BLaER1 treated with 17β-estradiol and CSF1 and Interleukin-3, amounts not matched to agents 10 nM and 100 nM (cell line): ENCODE results near the gene TMEFF2.
"Not testable (repeated sequence)": the region's sequence is repeated elsewhere in the genome, so short reads cannot be mapped to it uniquely, and the experiment has no call there.

Experiments used
- H3K27ac ChIP-seq, 11 experiments: shearing (Covaris generic); formaldehyde crosslinking; 2 replicates each; pipeline ENCODE4 v1.8.1; 2022
- H3K27me3 ChIP-seq, 11 experiments: shearing (Covaris generic); formaldehyde crosslinking; 2 replicates each; pipeline ENCODE4 v1.8.1; 2022
- H3K36me3 ChIP-seq, 11 experiments: shearing (Covaris generic); formaldehyde crosslinking; 2 replicates each; pipeline ENCODE4 v1.8.1; 2022
- H3K4me1 ChIP-seq, 10 experiments: shearing (Covaris generic); formaldehyde crosslinking; 2 replicates each; pipeline ENCODE4 v1.8.1; 2022
- H3K4me2 ChIP-seq, 11 experiments: shearing (Covaris generic); formaldehyde crosslinking; 2 replicates each; pipeline ENCODE4 v1.8.1; 2022
- H3K4me3 ChIP-seq, 10 experiments: shearing (Covaris generic); formaldehyde crosslinking; 2 replicates each; pipeline ENCODE4 v1.8.1; 2022
- H3K9ac ChIP-seq, 11 experiments: shearing (Covaris generic); formaldehyde crosslinking; 2 replicates each; pipeline ENCODE4 v1.8.1; 2022
- H3K9me3 ChIP-seq, 11 experiments: shearing (Covaris generic); formaldehyde crosslinking; replicated peaks in 1 of 11; 2 replicates each; pipeline ENCODE4 v1.8.1; 2022
- H4K20me1 ChIP-seq, 11 experiments: shearing (Covaris generic); formaldehyde crosslinking; 2 replicates each; pipeline ENCODE4 v1.8.1; 2022
- Cebpa-rat ChIP-seq, 11 experiments: shearing (Covaris generic); IDR thresholded peaks; 2 replicates each; pipeline ENCODE4 v1.8.1; 2022

The TMEFF2 gene

DNA sequence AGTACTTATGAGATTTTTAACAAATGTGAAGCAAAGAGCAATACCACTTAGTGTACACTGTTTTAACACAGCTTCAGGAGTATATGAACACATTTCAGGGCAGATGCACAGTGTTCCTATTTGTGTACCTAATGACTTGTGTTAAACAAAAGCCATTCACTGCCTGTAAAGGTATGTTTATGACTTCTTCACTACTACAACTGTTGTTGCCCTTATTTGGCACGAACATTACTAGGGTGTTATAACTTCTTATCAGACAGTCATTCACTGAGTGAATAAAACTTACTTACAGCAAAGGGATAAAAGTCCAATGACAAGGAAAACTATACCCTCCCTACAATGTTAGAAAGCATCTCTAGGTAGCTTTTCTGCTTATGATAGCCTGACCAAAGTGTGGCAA lies 262.4 kb downstream of the TMEFF2 start:
- Histone ChIP-seq H3K27me3 (no peaks in the 10 kb centered on the region), H3K36me3 (no peaks in the 10 kb centered on the region), H3K27ac (no peak overlapping the region), H3K4me3 (no peak overlapping the region), H3K4me2 (no peak overlapping the region; a peak in 2 of 22 replicates), H3K4me1 (peaks cover 0 to 26% (median 14%) of the 10 kb centered on the region in 10 experiments; a peak in 11 of 20 replicates), H3K9me3 (no peaks in the 10 kb centered on the region), H3K9ac (no peak overlapping the region), H4K20me1 (no peaks in the 10 kb centered on the region)
- TF ChIP-seq Cebpa-rat (IDR thresholded peaks at IDR 0.05), result no peak

DNA sequence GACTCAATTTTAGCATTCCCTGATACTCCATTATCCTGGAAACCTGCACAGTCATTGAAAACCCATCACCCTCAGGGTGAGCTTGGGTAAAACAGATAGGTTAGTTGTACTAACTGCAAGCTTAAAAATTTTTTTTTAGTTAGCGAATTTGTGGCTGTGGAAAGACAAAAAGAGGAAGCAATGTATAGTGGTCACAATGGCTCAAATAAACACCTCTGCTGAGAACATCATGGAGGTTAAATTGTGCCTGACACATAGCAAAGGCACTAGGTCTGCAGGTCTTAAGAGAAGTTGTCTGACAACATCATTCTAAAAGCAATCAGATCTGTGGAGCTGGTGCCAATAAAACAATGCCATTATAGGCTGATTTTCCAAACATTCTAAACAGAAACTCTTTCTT lies 263.4 kb downstream of the TMEFF2 start:
- peaks cover 0 to 26% (median 14%) of the 10 kb centered on the region in 10 experiments; a peak in 11 of 20 replicates for H3K4me1 ChIP-seq
- H3K9ac ChIP-seq, result no peak overlapping the region
- no peaks in the 10 kb centered on the region for H4K20me1 ChIP-seq
- no peaks in the 10 kb centered on the region for H3K36me3 ChIP-seq
- H3K4me3 ChIP-seq, result no peak overlapping the region
- H3K4me2 ChIP-seq, result no peak overlapping the region
- H3K9me3 ChIP-seq, result no peaks in the 10 kb centered on the region
- no peaks in the 10 kb centered on the region for H3K27me3 ChIP-seq
- H3K27ac ChIP-seq, result no peak overlapping the region
- no peak for TF ChIP-seq Cebpa-rat (IDR thresholded peaks at IDR 0.05)

DNA sequence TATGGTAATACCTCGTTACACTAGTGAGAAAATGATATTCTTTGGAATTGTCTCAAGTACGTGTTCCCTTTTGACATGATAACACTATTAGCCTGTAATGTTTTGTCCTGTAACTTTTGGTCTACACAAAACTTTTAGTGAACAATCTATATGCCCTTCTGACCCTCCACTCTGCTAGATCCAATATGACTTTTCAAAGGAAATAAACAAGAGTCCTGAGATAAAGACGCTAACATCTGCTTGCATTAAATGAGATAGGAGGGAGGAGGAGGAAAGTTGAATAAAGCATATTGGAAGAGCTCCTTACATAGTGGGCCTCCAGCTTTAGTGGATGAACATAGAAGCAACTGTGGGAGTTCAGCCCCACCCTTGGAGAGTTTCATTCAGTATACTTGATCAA lies 264.5 kb downstream of the TMEFF2 start:
- H3K4me2 ChIP-seq, result no peak overlapping the region
- peaks cover 0 to 26% (median 14%) of the 10 kb centered on the region in 10 experiments; a peak in 11 of 20 replicates for H3K4me1 ChIP-seq
- TF ChIP-seq Cebpa-rat (IDR thresholded peaks at IDR 0.05), result no peak
- H3K36me3 ChIP-seq, result no peaks in the 10 kb centered on the region
- H3K27ac ChIP-seq, result no peak overlapping the region
- H4K20me1 ChIP-seq, result no peaks in the 10 kb centered on the region
- no peaks in the 10 kb centered on the region for H3K27me3 ChIP-seq
- no peak overlapping the region for H3K4me3 ChIP-seq
- H3K9me3 ChIP-seq, result no peaks in the 10 kb centered on the region
- H3K9ac ChIP-seq, result no peak overlapping the region

DNA sequence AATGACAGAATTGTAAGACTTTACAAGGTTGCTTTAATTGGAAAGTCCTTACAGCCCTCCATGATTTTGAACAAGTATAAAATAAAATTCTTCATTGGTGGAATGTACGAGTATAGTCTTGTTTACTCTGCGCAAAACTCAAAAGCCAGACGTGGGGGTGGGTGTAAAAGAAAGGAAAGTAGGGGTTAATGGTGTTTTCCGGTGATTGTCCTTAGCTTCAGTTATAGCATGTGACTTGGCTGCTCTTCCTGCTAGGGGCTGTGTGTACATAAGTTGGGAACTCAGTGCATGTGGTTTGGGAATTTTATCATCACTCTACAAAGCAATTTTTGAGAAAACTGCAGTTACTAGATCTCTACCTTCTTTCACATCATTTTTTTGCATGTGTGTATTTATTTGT lies 265.4 kb downstream of the TMEFF2 start:
- no peak overlapping the region for H3K9ac ChIP-seq
- H4K20me1 ChIP-seq, result no peaks in the 10 kb centered on the region
- no peaks in the 10 kb centered on the region for H3K27me3 ChIP-seq
- H3K36me3 ChIP-seq, result no peaks in the 10 kb centered on the region
- peaks cover 0 to 24% (median 14%) of the 10 kb centered on the region in 10 experiments; a peak in 11 of 20 replicates for H3K4me1 ChIP-seq
- no peak for TF ChIP-seq Cebpa-rat (IDR thresholded peaks at IDR 0.05)
- no peaks in the 10 kb centered on the region for H3K9me3 ChIP-seq
- no peak overlapping the region for H3K27ac ChIP-seq
- H3K4me3 ChIP-seq, result no peak overlapping the region
- H3K4me2 ChIP-seq, result no peak overlapping the region

DNA sequence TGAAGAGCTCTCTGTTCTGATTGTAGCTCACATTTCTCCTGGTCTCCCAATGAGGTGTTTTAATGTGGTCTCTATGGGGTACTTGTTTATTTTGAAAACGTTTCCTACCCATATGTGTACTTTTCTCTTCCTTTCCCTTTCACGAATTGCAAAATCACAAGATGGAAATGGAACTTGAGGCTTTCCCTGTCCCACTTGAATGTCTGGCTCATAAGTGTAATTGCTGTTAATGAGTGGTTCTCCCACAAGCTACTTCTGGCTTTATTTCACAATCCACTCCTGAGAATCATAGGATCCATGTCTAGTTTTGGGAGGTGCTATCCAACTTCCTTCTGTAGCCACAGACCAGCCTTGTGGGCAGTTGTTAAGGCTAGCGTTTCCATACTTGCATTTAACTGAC lies 266.7 kb downstream of the TMEFF2 start:
- Histone ChIP-seq H3K27me3 (no peaks in the 10 kb centered on the region), H4K20me1 (no peaks in the 10 kb centered on the region), H3K9ac (no peak overlapping the region), H3K4me3 (no peak overlapping the region), H3K9me3 (peaks cover 0 to 2% (median 0%) of the 10 kb centered on the region in 11 experiments; a peak in 2 of 22 replicates), H3K4me2 (no peak overlapping the region), H3K4me1 (peaks cover 0 to 11% (median 3%) of the 10 kb centered on the region in 10 experiments; a peak in 11 of 20 replicates), H3K36me3 (no peaks in the 10 kb centered on the region), H3K27ac (no peak overlapping the region)
- TF ChIP-seq Cebpa-rat (IDR thresholded peaks at IDR 0.05), result no peak

DNA sequence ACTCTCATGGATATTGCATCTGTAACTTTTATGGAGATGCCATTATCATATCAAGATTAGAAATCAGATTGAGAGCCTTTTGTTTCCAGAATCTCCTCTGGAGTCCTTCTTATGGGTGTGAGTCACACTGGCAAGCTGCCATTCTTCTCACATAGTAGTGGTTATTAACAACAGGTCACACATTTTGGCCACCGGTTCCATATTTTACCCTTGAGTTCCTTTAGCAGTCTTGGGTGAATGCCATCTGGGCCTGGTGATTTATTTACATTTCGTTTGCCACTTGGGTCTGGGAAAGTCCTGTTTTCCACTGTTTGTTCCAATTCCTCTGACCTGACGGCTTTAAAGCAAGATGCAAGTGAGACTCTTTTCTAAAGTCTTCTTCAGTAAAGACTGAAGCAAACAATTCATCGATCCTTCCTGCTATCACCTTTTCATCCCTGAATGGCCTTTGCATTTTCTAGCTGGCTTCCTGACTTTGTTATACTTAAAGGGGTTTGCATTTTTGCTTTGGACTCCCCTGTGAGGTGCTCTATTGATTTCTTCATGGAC lies 267.3 kb downstream of the TMEFF2 start:
- peaks cover 0 to 5% (median 0%) of the 10 kb centered on the region in 10 experiments; a peak in 1 of 20 replicates for H3K4me1 ChIP-seq
- peaks cover 0 to 8% (median 3%) of the 10 kb centered on the region in 11 experiments; a peak in 10 of 22 replicates for H3K9me3 ChIP-seq
- H3K4me2 ChIP-seq, result no peak overlapping the region
- H3K36me3 ChIP-seq, result no peaks in the 10 kb centered on the region
- no peak for TF ChIP-seq Cebpa-rat (IDR thresholded peaks at IDR 0.05)
- H3K9ac ChIP-seq, result no peak overlapping the region
- no peaks in the 10 kb centered on the region for H4K20me1 ChIP-seq
- H3K27me3 ChIP-seq, result no peaks in the 10 kb centered on the region
- H3K27ac ChIP-seq, result no peak overlapping the region
- no peak overlapping the region for H3K4me3 ChIP-seq

DNA sequence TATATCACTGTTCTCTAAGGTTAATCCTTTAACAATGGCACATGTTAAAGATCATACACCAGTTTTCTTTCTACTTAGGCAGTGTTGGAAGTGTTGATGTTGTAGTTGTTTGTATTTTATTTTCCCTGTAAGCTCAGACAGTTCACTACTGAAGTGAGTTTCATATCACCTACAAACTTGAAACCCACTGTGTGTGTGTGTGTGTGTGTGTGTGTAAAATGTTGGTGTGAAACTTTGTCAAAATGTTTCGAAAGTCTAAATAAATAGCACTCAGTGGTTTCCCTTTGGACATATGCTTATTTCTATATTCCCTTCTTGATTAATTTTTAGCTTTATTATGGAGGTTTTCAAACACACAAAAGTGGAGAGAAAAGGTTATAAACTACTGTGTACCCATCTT lies 268.1 kb downstream of the TMEFF2 start:
- Histone ChIP-seq H3K4me1 (no peaks in the 10 kb centered on the region), H3K27ac (no peak overlapping the region), H3K9ac (no peak overlapping the region), H3K27me3 (no peaks in the 10 kb centered on the region), H3K4me3 (no peak overlapping the region), H3K9me3 (peaks cover under 1 to 13% (median 7%) of the 10 kb centered on the region in 11 experiments; a peak in 18 of 22 replicates), H3K4me2 (no peak overlapping the region), H3K36me3 (no peaks in the 10 kb centered on the region), H4K20me1 (no peaks in the 10 kb centered on the region)
- no peak for TF ChIP-seq Cebpa-rat (IDR thresholded peaks at IDR 0.05)

DNA sequence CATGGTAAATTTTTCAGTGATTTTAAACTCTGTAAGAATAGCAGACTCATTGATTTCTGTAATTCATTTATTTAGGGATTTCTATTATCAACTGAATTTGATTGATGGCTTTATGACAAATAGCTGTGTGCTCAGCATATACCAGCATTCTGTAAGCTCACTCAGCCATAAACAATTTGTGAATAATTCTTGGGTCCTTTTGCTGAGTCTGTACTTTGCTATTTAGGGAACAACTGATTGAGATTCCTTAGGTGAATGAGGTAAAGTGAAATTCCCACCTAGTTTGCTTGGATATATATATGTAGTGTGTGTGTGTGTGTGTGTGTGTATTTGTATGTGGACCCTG lies 271.1 kb downstream of the TMEFF2 start:
- H3K27ac ChIP-seq, result no peak overlapping the region
- no peaks in the 10 kb centered on the region for H3K4me1 ChIP-seq
- H3K27me3 ChIP-seq, result no peaks in the 10 kb centered on the region
- H3K36me3 ChIP-seq, result no peaks in the 10 kb centered on the region
- H3K4me2 ChIP-seq, result no peak overlapping the region
- no peak for TF ChIP-seq Cebpa-rat (IDR thresholded peaks at IDR 0.05)
- H4K20me1 ChIP-seq, result no peaks in the 10 kb centered on the region
- no peak overlapping the region for H3K4me3 ChIP-seq
- no peak overlapping the region for H3K9ac ChIP-seq
- peaks cover 6 to 20% (median 14%) of the 10 kb centered on the region in 11 experiments; a peak in 19 of 22 replicates for H3K9me3 ChIP-seq

DNA sequence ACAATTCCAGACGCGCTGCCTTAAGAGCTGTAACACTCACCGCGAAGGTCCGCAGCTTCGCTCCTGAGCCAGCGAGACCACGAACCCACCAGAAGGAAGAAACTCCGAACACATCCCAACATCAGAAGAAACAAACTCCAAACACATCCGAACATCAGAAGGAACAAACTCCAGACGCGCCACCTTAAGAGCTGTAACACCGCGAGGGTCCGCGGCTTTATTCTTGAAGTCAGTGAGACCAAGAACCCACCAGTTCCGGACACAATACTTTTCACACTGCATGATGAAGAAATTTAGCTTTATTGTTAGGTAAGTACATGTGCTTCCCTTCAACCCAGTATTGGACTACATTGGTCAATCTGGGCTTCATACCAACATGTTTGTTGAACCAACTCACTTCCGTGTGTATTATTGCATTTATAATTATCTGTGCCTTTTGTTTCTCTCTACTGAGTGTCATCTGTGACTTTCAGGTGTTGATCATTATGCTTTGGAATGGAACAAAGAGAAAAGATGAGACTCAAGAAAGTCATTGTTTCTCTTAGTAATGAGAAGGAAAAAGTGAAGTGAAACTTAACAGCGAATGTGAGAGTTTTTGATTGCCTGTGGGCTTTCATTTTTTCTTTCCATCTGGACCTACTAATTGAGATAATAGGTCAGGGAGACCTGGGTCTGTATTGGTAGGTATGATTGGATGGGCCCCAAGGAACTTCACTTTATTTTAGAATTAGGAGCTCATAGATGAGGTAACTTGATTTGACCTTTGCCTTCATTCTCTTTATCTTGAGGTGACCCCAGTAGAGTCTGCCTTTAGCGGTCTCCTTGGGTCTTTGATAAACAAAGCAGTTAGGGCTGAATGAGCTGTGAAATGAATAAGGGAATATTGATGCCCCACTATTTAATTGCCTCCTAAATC lies 271.7 kb downstream of the TMEFF2 start:
- no peaks in the 10 kb centered on the region; a peak in 1 of 22 replicates for H3K27me3 ChIP-seq
- H3K36me3 ChIP-seq, result no peaks in the 10 kb centered on the region
- H3K27ac ChIP-seq, result no peak overlapping the region
- no peaks in the 10 kb centered on the region for H4K20me1 ChIP-seq
- TF ChIP-seq Cebpa-rat (IDR thresholded peaks at IDR 0.05), result no peak
- H3K4me3 ChIP-seq, result no peak overlapping the region
- H3K4me2 ChIP-seq, result no peak overlapping the region
- no peak overlapping the region for H3K9ac ChIP-seq
- no peaks in the 10 kb centered on the region for H3K4me1 ChIP-seq
- peaks cover 6 to 20% (median 14%) of the 10 kb centered on the region in 11 experiments; a peak in 19 of 22 replicates for H3K9me3 ChIP-seq

DNA sequence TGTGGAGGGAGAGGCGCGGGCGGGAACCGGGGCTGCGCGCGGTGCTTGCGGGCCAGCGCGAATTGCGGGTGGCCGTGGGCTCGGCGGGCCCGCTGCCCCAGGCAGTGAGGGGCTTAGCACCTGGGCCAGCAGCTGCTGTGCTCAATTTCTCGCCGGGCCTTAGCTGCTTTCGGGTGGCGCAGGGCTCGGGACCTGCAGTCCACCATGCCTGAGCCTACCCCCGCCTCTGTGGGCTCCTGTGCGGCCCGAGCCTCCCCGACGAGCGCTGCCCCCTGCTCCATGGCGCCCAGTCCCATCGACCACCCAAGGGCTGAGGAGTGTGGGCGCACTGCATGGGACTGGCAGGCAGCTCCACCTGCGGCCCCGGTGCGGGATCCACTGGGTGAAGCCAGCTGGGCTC lies 273.1 kb downstream of the TMEFF2 start:
- peaks cover 6 to 20% (median 14%) of the 10 kb centered on the region in 11 experiments; a peak in 19 of 22 replicates for H3K9me3 ChIP-seq
- not testable (repeated sequence) for H3K4me2 ChIP-seq, H4K20me1 ChIP-seq, H3K9ac ChIP-seq, H3K4me3 ChIP-seq, H3K27me3 ChIP-seq, H3K4me1 ChIP-seq, H3K36me3 ChIP-seq, H3K27ac ChIP-seq
